GM19043 (cell line): ENCODE results near the gene LCN6.

ENCODE experiments used
- ATAC-seq: cut with Tn5 transposase; IDR thresholded peaks from one replicate; pipeline ENCODE4 v1.9.1; 2021; ENCODE audit warnings: low read depth; ENCODE audit not compliant: unreplicated experiment

The LCN6 gene

GRCh38 chr9:136746155-136746490 lies 2.2 kb downstream of the LCN6 start:
- no peak for ATAC-seq

DNA sequence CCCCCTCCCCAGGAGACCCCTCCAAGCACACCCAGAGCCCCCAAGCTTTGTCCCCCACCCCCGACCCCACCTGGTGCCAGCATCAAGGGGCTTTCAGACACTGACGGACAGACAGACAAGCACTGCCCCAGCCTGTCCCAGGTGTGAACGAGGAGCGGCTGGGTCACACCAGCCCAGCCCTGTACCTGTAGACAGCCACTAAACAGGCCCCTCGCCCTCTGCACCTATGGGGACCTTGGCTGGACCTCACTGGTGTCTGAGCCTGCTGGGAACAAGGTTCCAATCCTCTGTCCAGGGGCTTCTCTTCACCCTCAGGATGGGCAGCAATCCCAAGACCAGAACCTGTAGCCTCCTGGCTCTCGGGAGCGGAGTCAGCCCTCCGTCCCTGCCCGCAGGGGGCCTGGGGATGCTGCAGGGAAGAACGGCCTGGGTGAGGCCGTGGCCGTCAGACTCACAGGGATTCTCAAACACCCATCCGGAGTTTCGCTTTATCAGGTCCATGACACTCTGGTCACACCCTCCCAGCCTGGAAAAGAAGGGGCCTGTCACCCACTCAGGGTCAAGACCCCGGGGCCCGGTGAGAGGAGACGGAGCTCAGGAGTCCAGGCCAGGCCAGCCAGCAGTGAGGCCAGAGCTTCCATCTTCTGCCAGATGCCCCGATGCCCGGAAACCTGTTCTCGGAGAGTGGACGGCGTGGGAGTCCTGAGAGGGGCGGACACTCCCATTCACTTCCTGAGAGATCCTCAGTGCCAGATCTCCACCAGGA lies 2.8 kb downstream of the LCN6 start:
- no peak for ATAC-seq

DNA sequence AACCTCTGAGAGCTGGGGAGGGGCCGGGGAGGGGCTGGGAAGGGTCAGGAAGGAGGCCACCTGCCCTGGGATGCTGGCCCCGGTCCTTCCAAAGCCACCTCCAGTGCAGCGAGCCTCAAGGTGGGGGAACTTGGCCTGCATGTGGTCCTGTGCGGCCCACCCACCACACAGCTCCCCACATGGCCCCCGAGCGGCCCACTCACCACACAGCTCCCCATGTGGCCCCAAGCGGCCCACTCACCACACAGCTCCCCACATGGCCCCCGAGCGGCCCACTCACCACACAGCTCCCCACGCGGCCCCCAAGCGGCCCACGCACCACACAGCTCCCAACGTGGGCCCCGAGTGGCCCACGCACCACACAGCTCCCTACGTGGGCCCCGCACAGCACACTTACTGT lies 3.6 kb downstream of the LCN6 start:
- no peak for ATAC-seq

DNA sequence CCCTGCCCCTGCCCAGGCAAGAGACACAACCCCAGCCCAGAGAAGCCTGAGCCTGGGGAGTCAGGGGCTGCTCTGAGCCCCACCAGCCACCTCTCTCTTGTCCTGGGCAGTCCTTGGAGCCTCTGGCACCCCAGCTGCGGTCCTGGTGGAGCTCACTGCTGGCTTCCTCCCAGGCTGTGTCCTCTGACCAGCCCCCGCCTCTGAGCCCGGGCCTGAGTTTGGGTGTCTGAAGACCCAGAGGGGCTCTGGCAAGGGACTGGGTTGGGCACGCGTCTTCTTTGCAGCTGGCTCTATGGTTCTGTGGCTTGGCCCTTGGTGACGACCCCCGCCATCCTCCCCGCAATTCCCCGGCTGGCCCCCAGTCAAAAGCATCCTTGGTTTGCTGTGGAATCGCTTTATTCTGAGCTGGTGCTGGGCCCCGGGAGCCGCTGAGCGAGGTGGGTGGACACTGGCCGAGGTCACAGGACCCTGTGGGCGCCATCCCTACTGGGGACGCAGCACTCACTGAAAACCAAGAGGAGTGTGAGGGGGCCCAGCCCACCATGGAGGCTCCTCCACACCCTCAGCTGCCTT lies 4.6 kb downstream of the LCN6 start:
- no peak for ATAC-seq

DNA sequence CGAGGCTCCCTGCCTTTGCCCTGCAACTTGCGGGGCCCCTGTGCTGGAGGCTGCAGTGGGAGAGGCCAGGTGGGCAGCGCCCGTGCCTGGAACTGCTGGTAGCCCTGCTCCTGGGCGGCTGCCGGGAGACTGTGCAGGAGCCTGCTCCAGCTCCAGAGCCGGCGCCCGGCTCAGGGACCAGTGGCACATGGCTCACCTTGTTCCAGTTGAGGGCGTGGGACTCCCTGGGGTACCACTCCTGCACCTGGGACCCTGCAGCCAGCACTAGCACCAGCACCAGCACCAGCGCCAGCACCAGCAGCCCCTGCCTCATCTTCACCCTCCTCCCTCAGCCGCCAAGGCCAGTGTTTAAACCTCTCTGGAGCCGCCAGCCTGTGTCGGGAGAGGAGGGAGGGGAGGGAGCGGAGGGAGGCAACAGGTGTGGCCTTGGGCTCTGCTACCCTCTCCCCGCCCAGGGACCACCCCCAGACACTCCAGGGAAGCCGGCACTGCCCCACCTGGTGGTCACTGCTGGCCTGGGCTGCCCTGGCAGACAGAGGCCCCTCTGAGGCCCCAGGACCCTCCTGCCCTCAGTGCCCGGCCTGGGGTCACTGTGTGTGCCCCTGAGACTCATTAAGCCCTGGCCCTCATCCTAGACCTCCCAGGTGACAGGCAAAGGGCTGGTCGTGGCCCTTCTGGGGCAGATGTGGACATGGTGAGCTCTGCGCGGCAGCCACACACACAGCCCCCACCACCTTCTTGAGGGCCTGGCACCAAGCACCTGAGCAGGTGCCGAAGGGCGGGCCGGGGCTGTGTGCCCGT lies 5.5 kb downstream of the LCN6 start, which contains the start of gene LCN10:
TSS of gene LCN10 (minus strand) at position 350 of the 801 bp plus-strand sequence. CDS start at position 313, 37 bp downstream.
- no peak for ATAC-seq

DNA sequence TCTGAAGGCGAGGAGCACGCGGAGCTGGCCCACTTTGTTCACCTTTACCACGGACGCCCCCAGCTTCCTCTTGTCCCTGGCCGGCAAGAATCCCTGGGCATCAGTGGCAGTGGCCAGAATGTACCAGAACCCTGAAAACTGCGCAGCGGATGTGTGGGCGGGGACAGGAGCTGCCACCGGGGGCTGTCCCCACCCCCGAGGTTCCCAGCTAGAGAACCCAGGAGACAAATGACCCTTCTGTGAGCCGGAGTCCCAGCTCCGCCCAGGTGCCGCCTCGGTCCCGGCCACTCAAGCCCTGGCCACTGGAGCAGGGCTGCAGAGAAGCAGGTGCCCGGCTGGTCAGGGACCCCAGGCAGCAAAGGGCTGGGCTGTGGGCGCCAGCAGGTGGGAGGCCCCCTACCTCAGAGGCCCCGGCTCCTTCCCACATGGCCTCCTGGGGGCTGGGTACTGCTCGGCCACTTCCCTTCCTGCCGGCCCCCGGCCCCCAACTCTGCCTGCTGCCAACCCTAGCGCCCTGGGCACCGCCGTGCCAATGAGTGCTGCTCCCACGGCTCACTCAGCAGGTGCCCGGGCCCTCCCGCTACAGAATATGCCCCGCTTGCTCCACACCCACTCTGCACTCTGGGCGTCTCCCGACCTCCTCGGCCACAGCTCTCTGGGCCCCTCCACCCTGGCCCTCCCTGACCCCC lies 6.3 kb downstream of the LCN6 start:
- no peak for ATAC-seq

DNA sequence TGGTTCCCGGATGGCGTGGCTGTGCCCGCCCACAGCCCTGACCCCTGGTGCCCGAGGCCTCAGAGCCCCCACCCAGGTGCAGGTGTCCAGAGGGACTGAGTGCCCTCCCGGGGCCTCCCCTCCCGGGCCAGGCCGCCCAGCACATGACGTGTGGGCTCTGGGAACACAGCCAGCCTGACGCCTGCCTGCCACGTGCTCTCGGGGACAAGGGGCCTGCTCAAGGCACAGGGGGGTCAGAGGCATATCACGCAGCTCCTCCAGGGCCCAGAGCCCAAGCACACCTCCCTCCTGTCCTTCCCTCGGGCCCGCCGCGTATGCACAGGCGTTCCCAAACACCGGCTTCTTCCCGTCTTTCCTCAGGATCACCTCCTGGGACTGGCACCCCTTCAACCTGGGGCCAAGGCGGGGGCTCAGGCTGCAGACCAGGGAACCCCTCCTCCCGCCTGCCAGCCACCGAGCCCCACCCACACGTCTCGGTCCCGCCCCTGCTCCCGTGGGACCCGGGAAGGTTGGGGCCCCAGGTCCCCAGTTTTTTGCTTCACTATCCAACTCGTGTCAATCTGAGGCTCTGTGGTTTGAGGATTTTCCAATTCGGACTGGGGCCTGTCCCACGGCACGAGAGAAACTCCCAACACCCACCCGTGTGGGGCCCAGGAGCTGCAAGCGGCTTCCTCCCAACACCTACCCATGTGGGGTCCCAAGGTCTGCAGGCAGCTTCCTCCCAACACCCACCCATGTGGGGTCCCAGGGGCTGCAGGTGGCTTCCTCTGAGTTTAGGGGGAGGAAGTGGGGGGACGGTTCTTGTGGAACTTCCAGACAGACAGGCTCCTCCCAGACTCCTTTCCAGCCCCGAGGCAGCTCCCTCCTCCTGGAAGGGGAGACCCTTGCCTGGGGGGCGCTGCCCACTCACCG lies 7.1 kb downstream of the LCN6 start:
- no peak for ATAC-seq

- ATAC-seq: no peak
Measured at GRCh38 chr9:136740491-136740890, 7.8 kb downstream of the LCN6 start.

GRCh38 chr9:136740069-136740468 lies 8.3 kb downstream of the LCN6 start:
- no peak for ATAC-seq

GRCh38 chr9:136739509-136739908 lies 8.8 kb downstream of the LCN6 start:
- no peak for ATAC-seq

DNA sequence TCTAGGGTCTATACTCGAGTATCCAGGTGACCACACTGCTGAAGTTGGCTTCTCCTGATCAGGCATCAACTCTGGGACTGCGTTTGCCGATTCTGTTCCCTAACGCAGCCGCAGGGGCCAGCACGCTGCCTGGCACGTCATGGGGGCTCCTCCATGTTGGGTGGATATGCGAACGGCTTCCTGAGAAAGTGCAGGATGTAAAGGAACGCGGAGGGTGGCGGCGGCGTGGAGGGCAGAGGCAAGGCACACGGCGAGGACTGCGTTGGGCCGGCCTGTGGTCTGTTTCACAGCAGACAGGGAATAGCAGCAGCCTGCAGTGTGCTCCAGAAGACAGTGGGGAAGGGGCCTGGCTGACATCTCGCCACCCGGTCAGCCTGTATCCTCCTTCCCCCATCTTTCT lies 9.4 kb downstream of the LCN6 start:
- ATAC-seq: no peak

DNA sequence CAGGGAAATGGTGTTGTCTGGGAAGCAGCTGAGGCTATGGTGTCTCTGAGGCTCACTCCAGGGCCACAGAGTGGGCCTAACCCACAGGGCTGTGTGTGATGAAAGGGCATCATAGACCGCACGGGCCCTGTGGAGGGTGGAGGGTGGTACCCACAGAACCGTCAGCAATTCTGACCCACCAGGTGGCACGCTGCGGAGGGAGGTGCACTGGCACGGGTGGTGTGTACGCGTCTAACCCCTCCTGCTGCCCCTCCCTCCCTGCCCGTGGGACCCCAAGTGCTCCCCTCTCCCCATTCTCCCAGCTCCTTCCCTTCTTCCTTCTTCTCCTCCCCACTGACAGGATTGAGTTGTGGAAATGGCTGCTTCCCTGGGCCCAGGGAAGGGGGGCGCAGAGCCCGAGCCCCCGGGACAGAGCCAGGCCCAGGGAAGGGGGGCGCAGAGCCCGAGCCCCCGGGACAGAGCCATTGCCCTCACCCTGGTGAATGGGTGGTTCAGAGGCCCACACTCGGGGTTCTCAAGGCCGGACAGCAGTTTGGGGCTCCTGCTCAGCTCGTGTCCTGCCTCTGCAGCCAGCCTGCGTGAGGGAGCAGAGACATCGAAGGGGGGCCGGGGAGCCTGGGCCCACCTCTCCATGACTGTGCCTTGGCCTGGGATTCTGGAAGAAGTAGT lies 12.4 kb downstream of the LCN6 start:
- ATAC-seq: no peak

DNA sequence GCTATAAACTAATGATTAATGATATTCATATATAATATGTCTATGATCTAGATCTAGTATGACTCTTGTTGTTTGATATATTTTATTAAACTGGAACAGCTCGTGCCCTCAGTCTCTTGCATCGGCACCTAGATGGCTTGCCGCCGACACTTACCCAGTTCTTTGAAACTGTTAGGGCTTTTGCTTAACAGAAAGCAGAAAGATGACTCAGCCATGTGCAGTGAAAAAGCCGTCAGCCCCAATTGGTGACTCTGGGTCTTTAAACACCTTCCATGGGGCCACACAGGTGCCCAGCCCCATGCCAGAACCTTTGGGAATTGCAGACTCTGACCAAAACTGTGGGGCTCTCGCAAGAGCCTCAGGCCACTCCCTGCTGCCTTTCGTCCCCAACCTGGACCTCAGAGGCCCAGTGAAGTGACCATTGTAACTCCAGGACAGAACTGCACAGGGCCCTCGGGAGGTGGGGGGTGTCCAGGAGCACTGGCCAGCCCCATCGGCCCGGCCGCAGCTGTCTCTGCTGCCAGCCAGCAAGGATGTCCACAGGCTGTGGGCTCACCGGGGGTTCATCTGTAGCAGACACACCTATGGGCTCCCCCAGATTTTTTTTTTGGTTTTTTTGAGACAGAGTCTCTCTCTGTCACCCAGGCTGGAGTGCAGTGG lies 13.4 kb downstream of the LCN6 start:
- ATAC-seq: no peak

- no peak for ATAC-seq
Measured at GRCh38 chr9:136733611-136734010, 14.7 kb downstream of the LCN6 start.

DNA sequence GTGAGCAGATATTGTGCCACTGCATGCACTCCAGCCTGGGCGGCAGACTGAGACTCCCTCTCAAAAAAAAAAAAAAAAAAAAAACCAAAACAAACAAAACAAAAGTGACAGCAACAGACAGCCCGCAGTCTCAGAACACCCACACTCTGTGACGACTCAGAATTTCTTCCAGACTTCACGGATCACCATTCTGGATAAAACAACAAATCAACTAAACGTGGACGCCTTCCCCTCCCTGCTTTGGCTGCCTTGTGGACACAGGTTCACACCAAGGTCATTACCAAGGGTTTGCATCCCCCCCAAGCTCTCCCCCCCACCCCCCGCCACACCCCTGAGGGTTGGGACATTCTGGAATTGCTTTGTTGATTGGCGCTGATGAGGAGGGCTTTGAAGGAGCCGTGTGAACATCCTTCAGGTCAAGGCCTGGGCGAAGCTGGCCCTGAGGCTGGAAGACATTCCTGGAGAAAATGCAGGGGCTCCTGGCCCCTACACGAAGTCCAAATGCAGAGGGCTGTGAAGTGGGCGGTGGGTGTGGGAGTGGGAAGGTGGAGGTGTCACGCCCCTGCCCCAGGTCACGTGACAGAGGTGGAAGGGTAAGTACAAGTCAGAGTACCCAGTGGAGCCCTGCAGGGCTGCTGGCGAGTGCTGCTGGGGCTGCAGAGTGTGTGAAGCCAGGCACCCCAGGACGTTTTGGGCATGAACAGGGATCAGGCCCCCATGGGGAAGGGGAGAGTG lies 15.7 kb downstream of the LCN6 start:
- ATAC-seq: no peak

GRCh38 chr9:136729926-136730325 lies 18.4 kb downstream of the LCN6 start:
- no peak for ATAC-seq

DNA sequence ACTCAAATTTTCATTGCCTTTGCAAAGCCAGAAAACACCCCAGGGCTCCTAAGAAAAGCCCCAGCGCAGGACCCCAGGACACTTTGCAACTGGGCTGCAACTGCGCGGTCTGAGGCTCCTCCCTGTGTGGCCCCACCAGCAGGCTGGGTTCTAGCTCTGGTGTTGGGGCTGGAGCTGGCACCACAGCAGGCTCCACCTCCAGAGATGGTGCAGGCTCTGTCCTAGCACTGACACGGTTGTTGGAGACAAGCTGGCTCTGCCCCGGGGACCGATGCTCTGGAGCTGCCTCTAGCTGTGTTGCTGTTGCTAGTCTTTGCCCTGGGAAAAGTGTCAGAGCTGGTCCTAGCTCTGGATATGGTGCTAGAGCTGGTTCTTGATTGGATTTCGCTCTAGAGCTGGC lies 19.2 kb downstream of the LCN6 start:
- no peak for ATAC-seq

DNA sequence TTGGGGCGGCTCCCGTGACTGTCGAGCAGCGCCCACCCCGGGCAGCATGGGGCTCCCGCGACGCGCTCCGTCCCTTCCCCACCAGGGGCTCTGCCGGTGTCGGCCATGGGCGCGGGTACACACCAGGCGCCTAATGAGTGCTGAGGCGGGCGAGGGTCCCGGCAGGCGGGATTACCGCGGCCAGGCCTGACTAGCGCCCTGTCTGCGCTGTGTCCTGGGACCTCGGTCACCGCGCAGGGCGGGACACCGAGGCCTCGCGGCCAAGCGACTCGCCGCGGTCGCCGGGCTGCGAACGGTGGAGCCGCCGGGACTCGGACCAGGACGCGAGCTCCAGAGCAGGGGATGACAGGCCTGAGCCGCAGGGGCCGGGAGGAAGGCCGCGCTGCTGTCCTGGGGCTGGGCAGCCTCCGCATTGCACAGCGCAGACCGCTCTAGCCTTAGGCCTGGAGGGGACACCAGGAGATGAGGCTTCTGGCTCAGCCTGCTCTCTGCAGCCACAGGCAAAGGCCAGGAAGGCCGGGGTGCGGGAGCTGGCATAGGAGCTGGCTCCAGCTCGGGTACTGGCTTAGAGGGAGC lies 19.7 kb downstream of the LCN6 start:
- no peak for ATAC-seq
